GM19438 (cell line): Measurements from ENCODE around the gene ZDHHC14.

Source experiments
- ATAC-seq: cut with Tn5 transposase; IDR thresholded peaks from one replicate; pipeline ENCODE4 v1.9.1; 2021; ENCODE audit warnings: low read depth; ENCODE audit not compliant: unreplicated experiment

The ZDHHC14 gene

DNA sequence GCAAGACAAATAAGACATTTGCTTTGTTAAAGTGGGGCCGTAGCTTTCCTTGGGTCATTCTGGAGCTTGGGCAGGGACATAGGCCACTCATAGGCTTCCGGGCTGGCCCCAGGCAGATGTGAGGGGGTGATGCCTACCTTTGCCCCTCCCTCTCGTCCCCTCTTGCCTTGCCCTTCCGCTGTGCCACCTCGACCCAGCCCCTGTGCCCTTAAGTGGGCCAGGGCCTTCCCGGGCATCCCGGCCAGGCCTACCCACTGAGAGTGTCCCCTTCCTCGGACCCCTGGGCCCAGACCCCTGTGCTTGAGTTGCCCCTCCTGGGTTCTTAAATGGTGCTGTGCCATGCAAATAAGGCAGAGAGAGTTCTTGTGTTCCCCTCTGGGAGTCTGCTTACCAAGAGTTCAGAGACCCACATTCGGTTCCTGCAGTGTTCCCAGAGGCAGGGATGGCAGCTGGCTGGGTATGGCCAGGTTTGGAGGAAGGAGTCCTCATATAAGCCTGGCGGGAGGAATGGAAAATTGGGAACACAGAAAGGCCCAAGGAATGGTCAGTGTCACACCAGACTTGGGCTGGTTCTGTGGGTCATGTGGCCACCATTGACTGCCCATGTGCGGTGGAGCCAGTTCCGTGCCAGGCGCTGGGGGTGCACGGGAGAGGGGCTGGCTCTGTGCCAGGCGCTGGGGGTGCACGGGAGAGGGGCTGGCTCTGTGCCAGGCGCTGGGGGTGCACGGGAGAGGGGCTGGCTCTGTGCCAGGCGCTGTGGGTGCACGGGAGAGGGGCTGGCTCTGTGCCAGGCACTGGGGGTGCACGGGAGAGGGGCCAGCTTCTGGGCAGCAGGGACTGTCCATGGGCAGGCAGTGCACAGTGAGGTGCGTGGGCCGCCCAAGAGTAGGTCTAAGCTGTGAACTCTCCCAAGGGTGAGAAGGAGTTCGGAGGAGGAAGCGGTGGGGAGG, 268.6 kb downstream of the ZDHHC14 start:
- no peak for ATAC-seq

GRCh38 chr6:157650261-157650640, 269.3 kb downstream of the ZDHHC14 start:
- no peak for ATAC-seq

- no peak for ATAC-seq
Measured at GRCh38 chr6:157650801-157651200, 269.8 kb downstream of the ZDHHC14 start.

- no peak for ATAC-seq
Measured at GRCh38 chr6:157651731-157652490, 270.9 kb downstream of the ZDHHC14 start.

DNA sequence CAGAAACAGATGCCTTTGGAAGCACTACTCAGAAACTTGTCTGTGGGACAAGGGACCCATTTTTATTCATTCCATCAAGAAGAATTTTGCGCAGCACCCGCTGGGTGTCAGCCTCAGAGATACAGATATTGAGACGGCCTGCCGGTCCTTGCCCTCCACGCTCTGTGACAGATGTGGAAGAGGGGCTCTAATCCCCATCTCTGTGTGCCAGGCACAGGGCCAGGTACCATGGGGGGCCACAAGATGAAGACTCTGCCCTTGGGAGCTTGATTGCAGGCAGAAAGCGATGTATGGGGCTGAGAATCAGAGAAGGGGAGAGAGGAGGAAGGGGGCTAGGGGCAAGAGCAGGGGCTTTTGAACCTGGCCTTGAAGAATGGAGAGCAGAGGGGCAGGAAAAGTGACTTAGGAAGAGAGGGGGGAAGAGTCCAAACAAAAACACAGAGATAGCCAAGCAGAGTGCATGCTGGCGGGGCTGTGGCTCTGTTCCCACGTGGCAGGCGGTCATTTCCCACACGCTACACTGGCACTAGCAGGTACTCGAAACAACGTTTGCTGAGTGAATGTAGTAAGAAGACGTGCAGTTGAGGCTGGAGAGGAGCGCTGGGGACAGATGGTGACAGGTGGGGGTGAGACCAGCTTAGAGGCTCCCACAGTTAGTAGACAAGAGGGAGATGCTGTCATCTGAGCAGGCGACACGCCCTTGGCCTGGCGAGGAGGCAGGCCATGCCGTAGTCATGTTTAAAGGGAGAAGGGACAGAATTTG, 271.8 kb downstream of the ZDHHC14 start:
- no peak for ATAC-seq

DNA sequence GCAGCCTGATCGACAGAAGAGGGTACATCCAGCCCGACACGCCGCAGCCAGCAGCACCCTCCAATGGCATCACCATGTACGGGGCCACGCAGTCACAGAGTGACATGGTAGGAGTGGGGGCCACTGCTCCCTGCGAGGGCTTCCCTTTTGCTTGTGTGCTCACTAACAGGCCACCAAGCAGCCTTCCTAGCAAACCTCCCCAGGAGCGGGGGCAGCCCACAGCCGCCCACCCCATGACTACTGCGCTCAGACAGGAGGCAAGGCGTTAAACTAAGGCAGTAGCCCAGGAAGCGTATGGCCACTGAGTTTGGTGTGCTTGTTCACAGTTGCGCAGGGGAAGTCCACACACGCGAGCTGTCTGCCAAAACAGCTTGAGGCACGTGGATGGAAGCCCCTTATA, 272.5 kb downstream of the ZDHHC14 start:
- ATAC-seq: no peak

DNA sequence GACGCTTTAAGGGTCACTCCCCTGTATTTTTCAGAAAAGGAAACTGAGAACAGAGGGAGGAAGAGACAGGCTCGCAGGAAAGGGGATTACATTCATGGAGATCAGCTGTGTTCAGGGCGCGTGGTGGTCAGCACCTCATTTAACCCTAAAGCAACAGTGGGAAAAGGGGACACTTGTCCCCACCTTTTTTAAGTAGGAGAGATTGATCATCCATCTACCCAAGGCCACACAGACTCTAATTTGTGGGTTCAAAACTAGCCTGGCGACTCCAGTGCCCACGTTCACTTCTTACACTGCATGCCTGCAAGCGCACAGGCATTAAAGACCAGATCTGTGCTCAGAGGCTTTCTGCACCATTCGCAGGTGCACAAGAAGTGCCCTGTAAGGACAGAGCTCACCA, 274.1 kb downstream of the ZDHHC14 start:
- no peak for ATAC-seq

DNA sequence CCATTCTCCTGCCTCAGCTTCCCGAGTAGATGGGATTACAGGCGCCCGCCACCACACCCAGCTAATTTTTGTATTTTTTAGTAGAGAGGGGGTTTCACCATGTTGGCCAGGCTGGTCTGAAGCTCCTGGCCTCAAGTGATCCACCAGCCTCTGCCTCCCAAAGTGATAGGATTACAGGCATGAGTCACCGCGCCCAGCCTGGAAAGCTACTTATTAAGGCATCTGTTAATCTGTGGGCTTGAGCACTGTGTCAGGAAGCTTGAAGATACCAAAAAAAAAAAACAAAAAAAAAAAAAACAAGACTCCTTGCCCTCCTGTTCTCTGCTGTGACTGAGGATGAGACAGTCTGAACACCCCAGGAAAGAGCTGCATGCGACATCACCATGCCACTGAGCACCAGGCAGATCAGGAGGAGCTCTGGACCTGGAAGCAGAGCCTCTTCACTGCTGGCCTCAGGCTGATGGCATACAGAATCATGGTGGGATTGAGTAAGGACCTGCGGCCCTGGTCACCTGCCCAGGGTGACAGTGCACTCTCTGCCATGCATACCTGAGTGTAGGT, 275.5 kb downstream of the ZDHHC14 start:
- ATAC-seq: no peak

GRCh38 chr6:157657754-157658153, 276.8 kb downstream of the ZDHHC14 start:
- ATAC-seq: no peak

DNA sequence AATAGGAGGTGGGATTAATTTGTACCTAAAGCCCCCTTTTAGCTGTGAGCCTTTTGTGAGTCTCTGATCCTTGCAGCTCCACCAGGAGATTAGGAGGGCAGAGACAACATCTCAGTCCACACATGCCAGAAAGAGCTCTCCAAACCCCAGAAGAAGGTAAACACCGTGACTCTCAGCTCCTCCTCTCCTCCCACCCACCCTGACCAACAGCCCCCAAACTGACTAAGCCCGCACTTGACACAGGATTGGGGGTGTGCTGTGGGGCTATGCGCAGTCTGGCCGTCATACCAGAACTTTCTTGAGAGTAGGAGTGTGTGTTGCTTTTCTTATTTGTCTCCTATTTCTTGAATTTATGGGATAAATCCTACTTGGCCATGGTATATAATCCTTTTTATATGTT, 277.3 kb downstream of the ZDHHC14 start:
- no peak for ATAC-seq

GRCh38 chr6:157659536-157660271, 278.7 kb downstream of the ZDHHC14 start:
- no peak for ATAC-seq

- ATAC-seq: no peak
Measured at GRCh38 chr6:157660414-157660813, 279.4 kb downstream of the ZDHHC14 start.

GRCh38 chr6:157661652-157662051, 280.7 kb downstream of the ZDHHC14 start:
- ATAC-seq: no peak

DNA sequence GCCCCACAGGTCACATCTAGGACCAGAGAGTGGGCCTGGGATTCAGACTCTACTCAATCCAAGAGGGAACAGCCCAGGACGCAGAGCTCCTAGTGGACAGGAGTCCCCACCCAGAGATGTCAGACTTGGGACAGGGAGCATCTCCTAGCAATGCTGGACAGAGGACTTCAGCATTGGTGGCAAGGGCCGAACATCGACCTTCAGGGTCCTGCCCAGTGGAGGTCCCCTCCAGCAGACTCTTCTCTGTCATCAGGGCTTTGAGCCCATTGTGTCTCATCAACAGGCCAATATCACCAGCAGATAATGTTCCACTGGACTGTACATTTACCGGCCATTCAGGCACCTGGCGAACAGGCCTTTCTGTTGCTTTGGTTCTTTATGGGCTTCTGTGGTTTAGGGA, 282.3 kb downstream of the ZDHHC14 start:
- ATAC-seq: no peak

DNA sequence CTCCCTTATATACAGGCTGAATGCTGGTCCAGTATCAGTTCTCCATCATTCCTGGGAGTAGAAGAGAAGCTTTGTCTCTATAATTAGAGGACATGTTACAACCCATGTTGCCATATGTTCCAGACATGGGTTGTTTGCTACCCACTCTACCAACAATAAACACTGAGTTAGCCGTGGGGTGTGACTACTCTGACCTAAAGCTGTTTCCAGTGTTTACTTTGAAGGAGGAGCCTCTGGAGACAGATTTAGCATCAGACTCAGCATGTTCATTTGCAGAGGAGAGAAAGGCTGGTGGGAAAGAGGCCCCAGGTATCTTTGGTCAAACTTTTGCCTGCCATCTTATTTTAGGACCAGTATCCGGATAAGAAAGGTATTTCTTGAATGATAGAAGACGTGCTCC, 284.2 kb downstream of the ZDHHC14 start:
- ATAC-seq: no peak

- no peak for ATAC-seq
Measured at GRCh38 chr6:157666729-157667128, 285.7 kb downstream of the ZDHHC14 start.

DNA sequence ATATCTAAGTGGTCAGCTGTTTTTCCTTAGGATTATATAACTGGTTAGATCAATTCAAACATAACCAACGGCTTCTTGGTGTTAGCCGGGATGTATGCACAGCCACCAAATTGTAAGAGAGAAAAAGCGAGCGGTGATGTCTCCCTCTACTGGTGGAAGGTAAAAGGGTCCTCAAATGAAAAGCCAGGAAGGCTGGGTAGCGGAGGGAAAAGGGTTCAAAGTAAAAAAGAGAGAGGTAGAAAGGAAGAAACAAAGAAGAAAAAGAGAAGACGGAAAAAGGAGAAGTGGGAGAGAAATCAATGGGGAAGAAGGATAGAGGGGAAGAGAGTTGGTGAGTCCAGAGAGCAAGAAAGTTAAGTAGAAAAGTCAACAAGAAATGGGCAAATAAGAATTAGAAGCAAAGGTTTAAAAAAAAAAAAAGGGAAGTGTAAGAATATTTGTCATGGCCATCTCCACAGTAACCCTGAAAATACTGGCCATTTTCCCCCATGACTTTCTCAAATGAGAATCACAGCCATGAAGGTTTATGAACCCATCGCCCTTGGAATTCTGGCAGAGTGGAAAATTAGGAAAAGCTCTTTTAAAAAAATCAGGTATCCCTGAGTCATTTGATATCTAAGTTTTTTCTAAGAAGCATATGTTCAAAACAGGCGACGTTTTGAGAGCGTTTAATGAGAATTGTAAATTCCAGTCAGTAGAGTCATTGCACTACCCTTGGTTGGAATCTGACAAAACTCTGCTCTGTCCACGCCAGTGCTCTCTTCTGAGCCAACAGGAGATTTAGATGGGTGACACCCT, 286.4 kb downstream of the ZDHHC14 start:
- no peak for ATAC-seq

DNA sequence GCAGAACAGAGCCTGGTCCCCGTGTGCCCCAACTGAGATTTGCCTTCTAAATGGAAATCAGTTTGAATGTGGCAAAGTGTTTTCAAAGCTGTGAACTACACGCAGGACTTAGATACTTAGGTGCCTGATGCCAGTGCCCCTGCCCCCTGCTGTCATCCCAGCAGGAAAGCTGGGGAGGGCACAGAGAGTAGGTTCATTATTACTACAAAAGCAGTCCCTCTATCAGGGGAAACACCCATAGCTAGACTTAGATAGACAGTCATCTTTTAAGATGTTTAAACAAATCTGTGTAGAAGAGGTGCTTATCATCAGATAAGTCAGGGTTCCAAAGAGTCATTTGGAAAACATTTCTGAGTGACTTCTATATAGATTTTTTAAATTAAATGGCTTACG, 287.0 kb downstream of the ZDHHC14 start:
- ATAC-seq: no peak

GRCh38 chr6:157668713-157669112, 287.7 kb downstream of the ZDHHC14 start:
- ATAC-seq: no peak
